Measurements from ENCODE around the gene WNT4.

DNA sequence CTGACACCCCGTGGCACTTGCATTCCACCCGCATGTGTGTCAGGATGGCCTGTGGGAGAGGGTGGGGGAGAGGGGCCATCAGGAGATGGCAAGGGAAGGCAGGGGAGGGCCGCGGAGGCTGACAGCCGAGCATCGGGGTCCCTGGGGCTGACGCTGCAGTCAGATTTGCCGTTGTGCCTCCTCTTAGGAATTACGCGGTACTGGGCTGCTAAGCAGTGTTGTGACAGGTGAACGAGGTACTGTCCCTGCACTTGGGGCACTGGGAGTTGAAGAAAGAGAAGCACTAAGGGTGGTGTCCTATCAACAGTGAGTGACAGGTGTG lies 22.5 kb downstream of the WNT4 start:
- TF ChIP-seq GMEB1 (CRISPR knock-in tag; IDR thresholded peaks at IDR 0.05): no peak
- no peak for TF ChIP-seq FOXM1 (IDR thresholded peaks at IDR 0.05; ENCODE audit: low read depth)
- no peak for TF ChIP-seq FOXM1 (CRISPR knock-in tag; IDR thresholded peaks at IDR 0.05; ENCODE audit: low read depth)
- TF ChIP-seq ZNF280B (CRISPR knock-in tag; IDR thresholded peaks at IDR 0.05): no peak
- TF ChIP-seq NRF1 (conservative IDR thresholded peaks at IDR 0.05 in 1 of 2, IDR thresholded peaks at IDR 0.05 in 1 of 2): no peak
- TF ChIP-seq CTCF (IDR thresholded peaks at IDR 0.05 in 2 of 3, conservative IDR thresholded peaks at IDR 0.05 in 1 of 3; ENCODE audit: insufficient read depth in 2 of 3, low read depth in 1 of 3, low read length in 3 of 3): no peak
- no peak for TF ChIP-seq RBFOX2 (IDR thresholded peaks at IDR 0.05; ENCODE audit: low read depth, low read length)
- no peak for TF ChIP-seq SNRNP70 (optimal IDR thresholded peaks at IDR 0.05; ENCODE audit: low read depth, low read length)
- TF ChIP-seq MLLT1 (IDR thresholded peaks at IDR 0.05): no peak
- TF ChIP-seq EP300 (IDR thresholded peaks at IDR 0.05; ENCODE audit: low read length): no peak
- TF ChIP-seq TAF15 (IDR thresholded peaks at IDR 0.05; ENCODE audit: low read depth, low read length): no peak
- TF ChIP-seq OTX1 (CRISPR knock-in tag; IDR thresholded peaks at IDR 0.05): no peak
